ENCODE results near the gene SCUBE3.

The SCUBE3 gene

GRCh38 chr6:35265523-35265922 is 51.8 kb downstream of the SCUBE3 start:
- DNase-seq (ENCODE audit: extremely low read depth, low read depth): no peak
- TF ChIP-seq CTCF (IDR thresholded peaks at IDR 0.05; ENCODE audit: low read depth, low read length): no peak

- DNase-seq (ENCODE audit: extremely low read depth, low read depth): no peak
- no peak for TF ChIP-seq CTCF (IDR thresholded peaks at IDR 0.05; ENCODE audit: low read depth, low read length)
Measured at GRCh38 chr6:35267446-35267845, 53.7 kb downstream of the SCUBE3 start.

GRCh38 chr6:35267897-35268296 is 54.1 kb downstream of the SCUBE3 start:
- DNase-seq (ENCODE audit: extremely low read depth, low read depth): no peak
- TF ChIP-seq CTCF (IDR thresholded peaks at IDR 0.05; ENCODE audit: low read depth, low read length): no peak

GRCh38 chr6:35272005-35272404 is 58.2 kb downstream of the SCUBE3 start:
- no peak for DNase-seq (ENCODE audit: extremely low read depth, low read depth)
- no peak for TF ChIP-seq CTCF (IDR thresholded peaks at IDR 0.05; ENCODE audit: low read depth, low read length)

- DNase-seq (ENCODE audit: extremely low read depth, low read depth): no peak
- TF ChIP-seq CTCF (IDR thresholded peaks at IDR 0.05; ENCODE audit: low read depth, low read length): no peak
Measured at GRCh38 chr6:35273822-35274559, 60.2 kb downstream of the SCUBE3 start.

GRCh38 chr6:35275744-35276260 is 62.0 kb downstream of the SCUBE3 start:
- TF ChIP-seq CTCF (IDR thresholded peaks at IDR 0.05; ENCODE audit: low read depth, low read length): no peak

GRCh38 chr6:35278708-35279107 is 65.0 kb downstream of the SCUBE3 start:
- TF ChIP-seq CTCF (IDR thresholded peaks at IDR 0.05; ENCODE audit: low read depth, low read length): no peak
- no peak for DNase-seq (ENCODE audit: extremely low read depth, low read depth)

More at GRCh38 chr6:35275744-35276260, 62.0 kb downstream of the SCUBE3 start:
- no peak for DNase-seq (ENCODE audit: extremely low read depth, low read depth)
